Measurements from ENCODE around the gene OTUD3. TPM values are rescaled to one million over a fixed set of nuclear protein-coding genes. Genes with fewer than 3 reads are reported as not detected.

The OTUD3 gene
- total RNA-seq, 1 donor from 2014 or later: 7.1 TPM

DNA sequence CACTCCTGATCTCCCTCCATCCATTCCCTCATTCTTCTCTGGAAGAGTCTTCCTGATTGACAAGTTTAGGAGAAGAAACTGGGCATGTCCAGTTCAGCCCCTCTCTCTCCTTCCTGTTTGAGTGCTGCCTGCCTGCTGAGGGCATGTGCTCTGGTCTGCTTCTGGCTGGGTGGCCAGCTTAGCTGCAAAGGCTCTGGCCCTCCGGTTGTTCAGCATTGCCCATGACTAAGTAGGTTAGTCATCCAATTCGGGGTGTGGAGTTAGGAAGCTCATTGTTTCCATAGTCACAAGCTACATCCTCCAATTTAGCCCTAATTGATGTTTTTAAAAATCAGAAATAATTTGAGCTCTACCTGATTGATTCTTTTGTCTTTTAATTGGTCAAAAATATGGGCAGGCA, 66.8 kb downstream of the OTUD3 start:
- H3K27me3 ChIP-seq (ENCODE audit: control insufficient read depth, insufficient read depth, low read length): no peaks in the 10 kb centered on the region
- TF ChIP-seq, protein P1, sequence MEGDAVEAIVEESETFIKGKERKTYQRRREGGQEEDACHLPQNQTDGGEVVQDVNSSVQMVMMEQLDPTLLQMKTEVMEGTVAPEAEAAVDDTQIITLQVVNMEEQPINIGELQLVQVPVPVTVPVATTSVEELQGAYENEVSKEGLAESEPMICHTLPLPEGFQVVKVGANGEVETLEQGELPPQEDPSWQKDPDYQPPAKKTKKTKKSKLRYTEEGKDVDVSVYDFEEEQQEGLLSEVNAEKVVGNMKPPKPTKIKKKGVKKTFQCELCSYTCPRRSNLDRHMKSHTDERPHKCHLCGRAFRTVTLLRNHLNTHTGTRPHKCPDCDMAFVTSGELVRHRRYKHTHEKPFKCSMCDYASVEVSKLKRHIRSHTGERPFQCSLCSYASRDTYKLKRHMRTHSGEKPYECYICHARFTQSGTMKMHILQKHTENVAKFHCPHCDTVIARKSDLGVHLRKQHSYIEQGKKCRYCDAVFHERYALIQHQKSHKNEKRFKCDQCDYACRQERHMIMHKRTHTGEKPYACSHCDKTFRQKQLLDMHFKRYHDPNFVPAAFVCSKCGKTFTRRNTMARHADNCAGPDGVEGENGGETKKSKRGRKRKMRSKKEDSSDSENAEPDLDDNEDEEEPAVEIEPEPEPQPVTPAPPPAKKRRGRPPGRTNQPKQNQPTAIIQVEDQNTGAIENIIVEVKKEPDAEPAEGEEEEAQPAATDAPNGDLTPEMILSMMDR (IDR thresholded peaks at IDR 0.05; ENCODE audit: insufficient read depth, low read length, severe bottlenecking): no peak
- no peak overlapping the region for H3K4me3 ChIP-seq (ENCODE audit: low read depth, low read length)
- DNase-seq (ENCODE audit: low read depth) (peak; percentile 95), FAIRE-seq (no peak)
- H3K36me3 ChIP-seq (ENCODE audit: control insufficient read depth, insufficient read depth, low read length): no peaks in the 10 kb centered on the region

DNA sequence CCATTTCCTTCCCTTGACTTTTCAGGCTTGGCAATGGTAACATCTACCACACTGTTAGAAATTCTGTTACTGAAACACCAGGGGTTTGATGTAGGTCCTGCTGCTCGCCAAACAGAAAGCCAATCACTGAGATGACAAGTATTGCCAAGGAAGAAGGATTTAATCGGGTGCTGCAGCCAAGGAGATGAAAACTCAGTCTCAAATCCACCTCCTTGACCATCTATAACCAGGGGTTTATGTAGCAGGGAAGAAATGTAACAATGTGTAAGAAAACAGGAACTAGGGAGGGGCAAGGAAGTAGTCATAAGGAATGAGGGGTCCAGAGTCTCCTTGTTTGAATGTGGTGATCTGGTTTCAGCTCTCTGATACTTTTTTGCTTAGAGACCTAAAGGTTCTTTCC, 71.9 kb downstream of the OTUD3 start:
- no peak overlapping the region for H3K4me3 ChIP-seq (ENCODE audit: low read depth, low read length)
- peaks cover 5% of the 10 kb centered on the region for H3K27me3 ChIP-seq (ENCODE audit: control insufficient read depth, insufficient read depth, low read length)
- FAIRE-seq (no peak), DNase-seq (ENCODE audit: low read depth) (no peak)
- no peaks in the 10 kb centered on the region for H3K36me3 ChIP-seq (ENCODE audit: control insufficient read depth, insufficient read depth, low read length)
- TF ChIP-seq, protein P1 (IDR thresholded peaks at IDR 0.05; ENCODE audit: insufficient read depth, low read length, severe bottlenecking): no peak

DNA sequence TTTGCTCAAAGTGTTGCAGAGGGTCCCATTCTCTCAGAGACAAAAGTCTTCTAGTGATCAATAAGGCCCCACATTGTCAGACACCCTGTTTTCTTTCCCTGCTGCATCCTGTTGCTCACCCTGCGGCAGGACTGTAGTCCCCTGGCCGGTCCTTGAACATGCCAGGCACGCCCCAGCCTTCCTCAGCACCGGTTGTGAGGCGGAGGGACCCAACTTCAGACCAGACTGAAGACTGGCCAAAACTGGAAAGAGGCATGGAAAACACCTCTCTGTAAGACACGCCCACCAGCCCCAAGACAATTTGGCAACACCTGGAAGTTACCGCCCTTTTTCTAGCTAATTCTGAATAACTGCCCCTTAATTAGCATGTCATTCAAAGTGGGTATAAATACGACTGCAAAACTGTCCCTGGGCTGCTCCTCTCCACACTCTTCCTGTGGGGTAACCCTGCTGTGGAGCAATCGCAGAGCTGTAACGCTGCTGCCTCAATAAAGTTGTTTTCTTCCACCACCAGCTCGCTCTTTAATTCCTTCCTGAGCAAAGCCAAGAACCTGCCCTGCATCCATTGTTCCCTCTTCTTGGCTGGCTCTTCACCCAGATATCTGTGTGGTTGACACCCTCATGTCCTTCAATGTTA, 73.5 kb downstream of the OTUD3 start:
- peaks cover 7% of the 10 kb centered on the region for H3K27me3 ChIP-seq (ENCODE audit: control insufficient read depth, insufficient read depth, low read length)
- TF ChIP-seq, protein P1 (IDR thresholded peaks at IDR 0.05; ENCODE audit: insufficient read depth, low read length, severe bottlenecking): no peak
- no peak overlapping the region for H3K4me3 ChIP-seq (ENCODE audit: low read depth, low read length)
- FAIRE-seq (peak; percentile 73), DNase-seq (ENCODE audit: low read depth) (no peak)
- no peaks in the 10 kb centered on the region for H3K36me3 ChIP-seq (ENCODE audit: control insufficient read depth, insufficient read depth, low read length)

DNA sequence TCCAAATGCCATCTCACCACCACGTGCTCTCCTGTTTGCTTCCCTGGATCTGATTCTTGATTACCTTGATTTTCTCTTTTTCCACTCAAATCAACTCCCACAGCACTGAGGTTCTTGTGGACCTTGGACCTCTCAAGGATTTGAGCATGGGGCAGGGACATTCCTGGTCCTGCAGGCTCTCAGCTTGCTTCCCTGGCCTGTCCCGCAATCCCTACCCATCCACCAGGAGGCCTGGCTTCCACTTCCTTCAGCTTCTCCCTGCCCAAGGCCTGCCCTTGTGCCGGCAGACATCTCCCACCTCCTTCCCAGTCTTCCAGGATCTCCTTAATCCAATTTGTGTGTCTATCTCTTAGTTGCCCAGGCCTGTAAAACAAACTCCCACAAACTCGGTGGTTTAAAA, 75.6 kb downstream of the OTUD3 start:
- TF ChIP-seq, protein P1 (IDR thresholded peaks at IDR 0.05; ENCODE audit: insufficient read depth, low read length, severe bottlenecking): peak; percentile 8
- H3K36me3 ChIP-seq (ENCODE audit: control insufficient read depth, insufficient read depth, low read length): no peaks in the 10 kb centered on the region
- H3K4me3 ChIP-seq (ENCODE audit: low read depth, low read length): no peak overlapping the region
- peaks cover 7% of the 10 kb centered on the region for H3K27me3 ChIP-seq (ENCODE audit: control insufficient read depth, insufficient read depth, low read length)
- FAIRE-seq (no peak), DNase-seq (ENCODE audit: low read depth) (no peak)

DNA sequence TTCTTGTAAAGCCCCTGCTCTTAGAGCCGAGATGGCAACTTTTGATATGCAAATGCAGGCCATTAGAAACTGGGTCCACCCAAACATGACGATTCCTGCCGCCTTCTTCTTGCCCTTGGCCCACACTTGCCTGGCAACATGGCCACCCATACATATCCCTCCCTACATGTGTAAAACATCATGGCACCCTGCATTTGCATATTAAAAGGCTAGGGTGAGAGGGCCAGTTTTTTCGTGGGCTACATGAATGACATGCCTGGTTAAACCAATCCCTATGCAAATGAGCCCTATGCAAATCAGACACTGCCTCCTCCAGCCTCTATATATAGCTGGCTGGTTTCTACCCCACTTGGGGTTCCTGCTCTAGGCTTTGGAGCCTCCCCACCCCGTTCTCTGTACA, 78.4 kb downstream of the OTUD3 start:
- H3K27me3 ChIP-seq (ENCODE audit: control insufficient read depth, insufficient read depth, low read length): peaks cover 11% of the 10 kb centered on the region
- H3K4me3 ChIP-seq (ENCODE audit: low read depth, low read length): no peak overlapping the region
- TF ChIP-seq, protein P1 (IDR thresholded peaks at IDR 0.05; ENCODE audit: insufficient read depth, low read length, severe bottlenecking): no peak
- FAIRE-seq (no peak), DNase-seq (ENCODE audit: low read depth) (no peak)
- H3K36me3 ChIP-seq (ENCODE audit: control insufficient read depth, insufficient read depth, low read length): no peaks in the 10 kb centered on the region

Other genes with a start within 250 kb of the OTUD3 start
- gene NBL1, start 238.1 kb upstream of the OTUD3 start, total RNA-seq: 55.3 and 108 TPM in 2 replicates
- gene HTR6, start 217.5 kb upstream of the OTUD3 start, total RNA-seq: not detected in 2 replicates
- 2.6 and 5.9 TPM in 2 replicates for gene TMCO4, start 82.5 kb upstream of the OTUD3 start, total RNA-seq
- not detected in 2 replicates for gene RNF186, start 67.1 kb upstream of the OTUD3 start, total RNA-seq
- not detected in 2 replicates for gene PLA2G2E, start 41.2 kb downstream of the OTUD3 start, total RNA-seq
- not detected in 2 replicates for gene PLA2G2A, start 97.2 kb downstream of the OTUD3 start, total RNA-seq
- not detected in 2 replicates for gene PLA2G5, start 187.8 kb downstream of the OTUD3 start, total RNA-seq
- gene PLA2G2D, start 237.1 kb downstream of the OTUD3 start, total RNA-seq: not detected in 2 replicates